NB4 (cell line): ENCODE measurements around the gene EBF3.

ENCODE experiments used
- MYC ChIP-seq: IDR thresholded peaks from 2 replicates; pipeline ENCODE4 v1.6.1; 2011; ENCODE audit warnings: low read depth, low read length
- POLR2A ChIP-seq: IDR thresholded peaks from 2 replicates; pipeline ENCODE4 v1.6.1; 2011; ENCODE audit warnings: mild to moderate bottlenecking; ENCODE audit not compliant: insufficient read length; ENCODE audit errors: extremely low read depth
- TF ChIP-seq, protein P1 (sequence below): IDR thresholded peaks from one replicate; pipeline ENCODE4 v1.5.1; 2012; ENCODE audit warnings: low read depth, low read length

DNA sequence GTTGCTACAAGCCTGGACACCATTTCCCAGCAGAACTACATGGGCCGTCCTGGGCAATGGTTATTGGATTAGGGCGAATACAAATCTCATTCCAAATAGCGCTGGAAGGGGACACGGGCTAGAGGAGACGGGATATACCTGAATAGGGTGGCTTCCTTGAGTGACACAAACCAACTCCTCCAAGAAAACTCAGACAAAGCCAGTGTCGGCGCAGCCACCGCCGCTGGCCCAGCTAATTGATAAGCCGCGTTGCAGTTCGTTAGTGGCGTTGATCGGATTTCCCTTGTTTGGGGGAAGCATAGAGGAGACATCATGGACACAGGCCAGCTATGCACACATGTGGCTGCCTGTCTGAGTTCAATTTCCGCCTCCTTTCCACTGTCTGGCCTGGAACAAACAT, 55.7 kb downstream of the EBF3 start:
- TF ChIP-seq POLR2A (no peak), MYC (no peak)
- TF ChIP-seq, protein P1, sequence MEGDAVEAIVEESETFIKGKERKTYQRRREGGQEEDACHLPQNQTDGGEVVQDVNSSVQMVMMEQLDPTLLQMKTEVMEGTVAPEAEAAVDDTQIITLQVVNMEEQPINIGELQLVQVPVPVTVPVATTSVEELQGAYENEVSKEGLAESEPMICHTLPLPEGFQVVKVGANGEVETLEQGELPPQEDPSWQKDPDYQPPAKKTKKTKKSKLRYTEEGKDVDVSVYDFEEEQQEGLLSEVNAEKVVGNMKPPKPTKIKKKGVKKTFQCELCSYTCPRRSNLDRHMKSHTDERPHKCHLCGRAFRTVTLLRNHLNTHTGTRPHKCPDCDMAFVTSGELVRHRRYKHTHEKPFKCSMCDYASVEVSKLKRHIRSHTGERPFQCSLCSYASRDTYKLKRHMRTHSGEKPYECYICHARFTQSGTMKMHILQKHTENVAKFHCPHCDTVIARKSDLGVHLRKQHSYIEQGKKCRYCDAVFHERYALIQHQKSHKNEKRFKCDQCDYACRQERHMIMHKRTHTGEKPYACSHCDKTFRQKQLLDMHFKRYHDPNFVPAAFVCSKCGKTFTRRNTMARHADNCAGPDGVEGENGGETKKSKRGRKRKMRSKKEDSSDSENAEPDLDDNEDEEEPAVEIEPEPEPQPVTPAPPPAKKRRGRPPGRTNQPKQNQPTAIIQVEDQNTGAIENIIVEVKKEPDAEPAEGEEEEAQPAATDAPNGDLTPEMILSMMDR = no peak
